Activated CD8-positive, alpha-beta T cell treated with anti-CD3 and anti-CD28 coated beads for 36 hours (primary cell): Measurements from ENCODE around the gene CACNA2D3. TPM values are rescaled to one million over a fixed set of nuclear protein-coding genes. Genes with fewer than 3 reads are reported as not detected.

Experiments used
- ATAC-seq: fragments of 200-7000 bp; cut with Tn5 transposase; one replicate; pipeline ENCODE4 v1.10.0; 2021; ENCODE audit warnings: mild to moderate bottlenecking, moderate library complexity
- CTCF ChIA-PET: fragments of 350-600 bp; sonication (Branson Sonifier 250); formaldehyde crosslinking; loops from one replicate; lab custom pipeline; 2021; ENCODE audit warnings: antibody characterized with exemption; lab: Charles Lee
- POLR2A ChIA-PET: fragments of 350-600 bp; sonication (Branson Sonifier 250); formaldehyde crosslinking; loops from one replicate; lab custom pipeline; 2021; ENCODE audit warnings: antibody characterized with exemption; lab: Charles Lee
- DNase-seq: peaks from one replicate; pipeline ENCODE4 v3.0.0-alpha.2; 2020
- H3K27ac Mint-ChIP-seq: one replicate; pipeline ENCODE4 v1.8.0; 2021; ENCODE audit warnings: mild to moderate bottlenecking, mixed read lengths
- H3K27me3 Mint-ChIP-seq: one replicate; pipeline ENCODE4 v1.8.0; 2021; ENCODE audit warnings: mixed read lengths
- H3K36me3 Mint-ChIP-seq: one replicate; pipeline ENCODE4 v1.8.0; 2021; ENCODE audit warnings: low read depth, mixed read lengths
- H3K4me1 Mint-ChIP-seq: one replicate; pipeline ENCODE4 v1.8.0; 2021; ENCODE audit warnings: low read depth, mixed read lengths
- H3K4me3 Mint-ChIP-seq: one replicate; pipeline ENCODE4 v1.8.0; 2021; ENCODE audit warnings: mild to moderate bottlenecking, moderate library complexity, mixed read lengths
- H3K9me3 Mint-ChIP-seq: one replicate; pipeline ENCODE4 v1.8.0; 2021; ENCODE audit warnings: mixed read lengths
- CTCF ChIP-seq: fragments of 200-600 bp; IDR thresholded peaks from one replicate; pipeline ENCODE4 v1.8.0; 2022; ENCODE audit warnings: antibody characterized with exemption, mild to moderate bottlenecking
- intact Hi-C: fragments of 100-400 bp; cut with micrococcal nuclease; formaldehyde crosslinking; loops from one replicate; pipeline ENCODE4 v1.10.0; 2022
- total RNA-seq, 2 experiments: library from RNA; stranded (reverse); gene quantifications; one replicate each; pipeline ENCODE4 v1.2.3, GENCODE V29; 2021

CACNA2D3 gene
- total RNA-seq, 2 experiments from 2014 or later = not detected

DNA sequence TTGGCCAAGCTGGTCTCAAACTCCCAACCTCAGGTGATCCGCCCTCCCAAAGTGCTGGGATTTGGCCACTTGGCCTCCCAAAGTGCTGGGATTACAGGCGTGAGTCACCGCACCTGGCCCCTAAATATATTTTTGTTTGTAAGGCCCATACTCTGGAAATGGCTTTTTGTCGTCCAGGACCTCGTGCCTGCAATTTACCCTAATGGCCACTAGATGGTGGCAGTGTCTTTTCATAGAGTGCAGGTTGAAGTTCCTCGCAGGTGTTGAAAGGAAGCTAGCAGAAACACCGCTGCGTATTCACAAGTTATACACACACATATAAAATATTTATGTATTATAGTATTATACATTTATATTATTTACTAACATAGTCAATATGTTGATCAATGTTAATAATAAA lies 708.3 kb downstream of the CACNA2D3 start:
- ChIA-PET CTCF (interaction anchor here (0.8 to 1.5 kb wide), 11 partner anchors 11 to 1425 kb away, joined by 3 to 5 read pairs (median 3); no protein-coding TSS in a partner anchor), POLR2A (no interaction called here)
- intact Hi-C loops = no loop called here
- Mint-ChIP-seq H3K9me3 (no peaks in the 10 kb centered on the region), H3K27ac (no peak overlapping the region), H3K4me1 (no peaks in the 10 kb centered on the region), H3K4me3 (no peak overlapping the region), H3K27me3 (no peaks in the 10 kb centered on the region), H3K36me3 (no peaks in the 10 kb centered on the region)
- DNase-seq (peak; percentile 11), ATAC-seq (no peak)
- peak; percentile 78 for TF ChIP-seq CTCF

- CTCF ChIA-PET = interaction anchor here (0.8 to 1.5 kb wide), 11 partner anchors 10 to 1425 kb away, joined by 3 to 5 read pairs (median 3); no protein-coding TSS in a partner anchor
- intact Hi-C loops = no loop called here
These were observed 708.8 kb downstream of the CACNA2D3 start for GRCh38 chr3:54831112-54831511.

GRCh38 chr3:54832876-54833275 lies 710.5 kb downstream of the CACNA2D3 start:
- ATAC-seq = no peak
- intact Hi-C loops = no loop called here
- Mint-ChIP-seq H3K27me3 (no peaks in the 10 kb centered on the region), H3K9me3 (no peaks in the 10 kb centered on the region), H3K4me1 (no peaks in the 10 kb centered on the region), H3K36me3 (no peaks in the 10 kb centered on the region), H3K27ac (no peak overlapping the region), H3K4me3 (no peak overlapping the region)
- no peak for TF ChIP-seq CTCF
- no peak for DNase-seq
- POLR2A ChIA-PET = no interaction called here
- CTCF ChIA-PET = no interaction called here

More at GRCh38 chr3:54831112-54831511, 708.8 kb downstream of the CACNA2D3 start:
- H3K4me3 Mint-ChIP-seq = no peak overlapping the region
- H3K36me3 Mint-ChIP-seq = no peaks in the 10 kb centered on the region
- POLR2A ChIA-PET = no interaction called here
- ATAC-seq (no peak), DNase-seq (no peak)
- no peak overlapping the region for H3K27ac Mint-ChIP-seq
- H3K4me1 Mint-ChIP-seq = no peaks in the 10 kb centered on the region
- H3K9me3 Mint-ChIP-seq = no peaks in the 10 kb centered on the region
- TF ChIP-seq CTCF = no peak
- no peaks in the 10 kb centered on the region for H3K27me3 Mint-ChIP-seq

- ChIA-PET POLR2A (no interaction called here), CTCF (no interaction called here)
- intact Hi-C loops = no loop called here
- H3K4me3 Mint-ChIP-seq = no peak overlapping the region
- no peaks in the 10 kb centered on the region for H3K4me1 Mint-ChIP-seq
- H3K9me3 Mint-ChIP-seq = no peaks in the 10 kb centered on the region
- no peak for DNase-seq
- H3K36me3 Mint-ChIP-seq = no peaks in the 10 kb centered on the region
- no peaks in the 10 kb centered on the region for H3K27me3 Mint-ChIP-seq
- H3K27ac Mint-ChIP-seq = no peak overlapping the region
- no peak for ATAC-seq
- no peak for TF ChIP-seq CTCF
These were observed 713.3 kb downstream of the CACNA2D3 start for GRCh38 chr3:54835701-54836100.

- H3K9me3 Mint-ChIP-seq = no peaks in the 10 kb centered on the region
- ATAC-seq = no peak
- TF ChIP-seq CTCF = no peak
- no peak overlapping the region for H3K4me3 Mint-ChIP-seq
- no peaks in the 10 kb centered on the region for H3K4me1 Mint-ChIP-seq
- no peaks in the 10 kb centered on the region for H3K27me3 Mint-ChIP-seq
- H3K27ac Mint-ChIP-seq = no peak overlapping the region
- no peaks in the 10 kb centered on the region for H3K36me3 Mint-ChIP-seq
- no peak for DNase-seq
- intact Hi-C loops = no loop called here
- ChIA-PET CTCF (no interaction called here), POLR2A (no interaction called here)
These were observed 714.5 kb downstream of the CACNA2D3 start for GRCh38 chr3:54836871-54837270.
